ENCODE data around the gene TRIM40.
"Not testable (repeated sequence)": the region's sequence is repeated elsewhere in the genome, so short reads cannot be mapped to it uniquely, and the experiment has no call there.

The TRIM40 gene

GRCh38 chr6:30165238-30165637, 29.3 kb downstream of the TRIM40 start:
- not testable (repeated sequence) for DNase-seq

- no peak for DNase-seq
These were observed 31.2 kb downstream of the TRIM40 start for GRCh38 chr6:30167101-30167500.

- DNase-seq: no peak
These were observed 32.8 kb downstream of the TRIM40 start for GRCh38 chr6:30168741-30169140.

DNA sequence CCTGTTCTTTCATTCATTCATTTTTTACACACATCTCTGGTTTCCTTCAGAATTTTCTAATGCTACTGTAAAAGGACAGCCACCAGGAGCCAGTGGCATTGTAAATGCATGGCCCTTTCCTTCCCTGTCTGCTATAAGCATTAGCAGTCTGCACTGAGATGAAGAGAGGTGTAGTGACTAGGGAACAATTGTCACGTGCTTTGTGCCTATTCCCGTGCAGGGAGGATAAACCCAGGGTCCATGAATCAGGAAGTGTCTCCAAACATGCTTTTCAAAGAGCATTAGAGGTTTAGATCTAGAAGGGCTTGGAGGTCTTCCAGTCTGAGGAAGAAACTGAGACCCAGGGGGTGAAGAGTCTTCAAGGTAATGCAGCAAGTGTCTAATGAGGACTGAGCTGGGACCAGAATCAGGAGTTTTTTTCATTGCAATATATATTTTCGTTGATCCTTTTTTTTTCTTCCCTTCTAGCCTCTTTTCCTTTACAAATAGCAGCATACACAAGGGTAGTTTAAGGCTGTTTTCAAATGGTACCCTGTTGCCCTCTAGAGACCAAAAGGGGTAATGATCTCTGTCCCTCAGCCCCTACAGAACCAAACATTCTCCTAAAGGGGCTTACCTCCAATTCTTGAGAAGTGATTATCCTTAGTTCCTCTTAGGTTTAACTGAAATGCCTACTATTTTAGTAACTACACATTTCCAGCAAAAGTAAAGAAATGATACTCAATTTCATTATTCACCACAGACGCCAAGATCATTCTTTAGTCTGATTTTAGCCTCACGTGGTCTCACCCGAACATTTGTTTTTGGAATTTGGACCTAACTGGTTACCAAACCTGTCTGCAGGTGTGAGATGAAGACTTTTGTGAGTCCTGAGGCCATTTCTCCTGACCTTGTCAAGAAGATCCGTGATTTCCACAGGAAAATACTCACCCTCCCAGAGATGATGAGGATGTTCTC, 34.0 kb downstream of the TRIM40 start:
- DNase-seq: peak; percentile 54

DNA sequence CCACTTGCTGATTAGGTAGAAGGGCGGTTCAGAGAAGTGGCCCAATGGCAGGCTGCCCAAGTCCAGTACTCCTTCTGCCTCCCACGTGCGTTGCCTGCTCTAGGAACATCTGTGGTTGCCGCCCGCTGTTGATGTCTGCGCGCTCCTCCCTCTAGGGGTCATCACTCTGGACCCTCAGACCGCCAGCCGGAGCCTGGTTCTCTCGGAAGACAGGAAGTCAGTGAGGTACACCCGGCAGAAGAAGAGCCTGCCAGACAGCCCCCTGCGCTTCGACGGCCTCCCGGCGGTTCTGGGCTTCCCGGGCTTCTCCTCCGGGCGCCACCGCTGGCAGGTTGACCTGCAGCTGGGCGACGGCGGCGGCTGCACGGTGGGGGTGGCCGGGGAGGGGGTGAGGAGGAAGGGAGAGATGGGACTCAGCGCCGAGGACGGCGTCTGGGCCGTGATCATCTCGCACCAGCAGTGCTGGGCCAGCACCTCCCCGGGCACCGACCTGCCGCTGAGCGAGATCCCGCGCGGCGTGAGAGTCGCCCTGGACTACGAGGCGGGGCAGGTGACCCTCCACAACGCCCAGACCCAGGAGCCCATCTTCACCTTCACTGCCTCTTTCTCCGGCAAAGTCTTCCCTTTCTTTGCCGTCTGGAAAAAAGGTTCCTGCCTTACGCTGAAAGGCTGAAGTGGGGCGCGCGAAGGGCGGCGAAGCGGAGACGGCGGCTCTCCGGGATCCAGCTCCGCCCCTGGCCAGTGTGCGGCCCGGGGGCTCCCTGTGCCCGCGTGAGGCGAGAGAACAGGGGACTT, 35.9 kb downstream of the TRIM40 start:
- no peak for DNase-seq

- no peak for DNase-seq
These were observed 36.7 kb downstream of the TRIM40 start for GRCh38 chr6:30172681-30173080.

GRCh38 chr6:30175765-30176164, 39.8 kb downstream of the TRIM40 start:
- no peak for DNase-seq

GRCh38 chr6:30178837-30179236, 42.9 kb downstream of the TRIM40 start:
- no peak for DNase-seq

GRCh38 chr6:30180145-30180544, 44.2 kb downstream of the TRIM40 start:
- no peak for DNase-seq

DNA sequence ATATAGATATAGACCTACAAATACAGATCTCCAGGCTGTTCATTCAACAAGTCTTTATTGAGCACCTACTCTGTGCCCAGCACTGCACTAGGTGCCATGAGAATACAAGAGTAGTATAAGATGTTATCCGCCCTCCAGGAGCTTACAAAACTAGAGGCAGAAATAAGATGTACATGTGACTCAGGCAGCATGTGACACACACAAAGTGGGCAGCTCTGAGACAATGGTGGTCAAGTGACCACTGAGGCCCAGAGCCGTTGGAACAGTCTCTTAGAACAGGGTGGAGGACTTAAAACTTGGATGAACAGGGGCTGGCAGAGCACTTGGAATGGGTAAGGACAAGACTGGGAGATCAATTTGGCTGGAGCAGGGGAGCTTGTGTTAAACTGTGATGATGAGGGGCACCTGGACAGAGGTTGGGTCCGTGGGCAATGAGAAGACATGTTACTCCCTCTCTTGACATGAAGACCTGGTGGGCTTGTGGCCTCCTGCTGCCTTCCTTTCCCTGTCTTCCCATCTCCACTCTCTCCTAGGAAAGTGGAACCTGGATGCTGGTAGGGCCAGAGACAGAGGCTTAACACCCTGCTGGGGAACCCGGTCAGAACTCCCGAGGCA, 48.6 kb downstream of the TRIM40 start:
- DNase-seq: no peak

DNA sequence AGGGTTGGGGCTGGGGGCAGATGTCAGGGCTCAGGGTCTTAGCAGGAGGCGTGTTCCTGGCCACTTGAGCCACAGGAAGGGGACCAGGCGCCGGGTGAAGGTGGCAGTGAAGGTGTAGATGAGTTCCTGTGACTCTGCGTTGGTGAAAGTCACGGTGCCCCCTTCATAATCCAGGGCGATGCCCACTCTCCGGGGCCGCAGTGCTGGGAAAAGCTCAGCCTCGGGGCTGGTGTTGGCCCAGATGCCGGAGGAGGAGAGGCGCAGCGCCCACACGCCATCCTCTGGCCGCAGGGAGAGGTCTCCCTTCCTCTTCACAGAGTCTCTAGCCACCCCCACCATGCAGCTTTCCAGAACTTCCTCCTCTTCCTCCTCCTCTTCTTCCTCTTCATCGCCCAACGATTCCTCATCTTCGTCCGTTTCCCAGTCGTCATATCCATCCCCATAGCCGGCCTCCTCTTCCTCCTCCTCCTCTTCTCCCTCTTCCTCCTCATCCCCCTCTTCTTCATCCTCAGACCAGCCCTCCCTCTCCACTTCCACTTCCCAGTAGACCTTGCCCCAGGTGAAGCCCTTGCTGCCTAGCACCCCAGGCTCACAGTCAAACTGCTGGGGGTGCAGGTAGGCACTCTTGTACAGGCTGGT, 50.0 kb downstream of the TRIM40 start:
- DNase-seq: no peak

- no peak for DNase-seq
These were observed 52.6 kb downstream of the TRIM40 start for GRCh38 chr6:30188541-30188940.

DNA sequence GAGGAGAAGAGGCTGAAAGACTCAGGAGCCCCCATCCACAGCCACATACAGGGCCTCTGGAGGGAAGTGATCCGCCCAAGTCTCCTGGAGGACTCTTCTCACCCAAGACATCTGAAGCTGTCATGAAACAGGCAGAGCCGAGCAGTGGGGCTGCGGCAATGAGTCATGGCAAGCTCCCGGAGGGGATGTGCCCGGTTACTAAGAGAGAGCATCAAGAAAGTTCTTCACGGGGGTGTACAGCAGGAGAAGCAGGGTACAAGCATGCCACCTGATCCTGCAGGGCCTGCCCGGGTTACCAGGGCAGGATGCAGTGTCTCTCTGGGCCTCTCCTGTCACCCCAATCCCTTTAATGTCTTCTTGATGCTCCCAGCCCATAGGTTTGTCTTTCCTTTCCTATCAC, 56.1 kb downstream of the TRIM40 start:
- no peak for DNase-seq

GRCh38 chr6:30194797-30195690, 59.1 kb downstream of the TRIM40 start:
- DNase-seq: no peak

DNA sequence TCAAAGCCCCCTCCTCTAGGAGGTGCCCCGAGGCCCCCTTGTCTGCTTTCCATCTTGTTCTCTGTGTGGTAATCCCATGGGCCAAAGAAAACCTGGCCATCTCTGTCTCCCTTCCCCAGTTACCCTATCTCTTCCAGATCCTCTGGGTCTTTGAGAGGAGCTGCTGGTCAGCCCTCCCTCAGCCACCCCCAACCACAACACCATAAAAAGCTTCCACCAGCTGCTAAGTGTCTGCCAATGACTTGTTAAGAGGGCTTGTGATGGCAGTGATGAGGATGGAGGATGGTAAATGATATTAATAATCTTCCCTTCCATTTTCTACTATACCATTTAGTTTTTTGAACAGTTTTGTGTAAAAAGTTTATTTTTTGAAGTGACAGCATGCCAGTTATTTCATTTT, 60.0 kb downstream of the TRIM40 start:
- no peak for DNase-seq

- DNase-seq: no peak
These were observed 60.4 kb downstream of the TRIM40 start for GRCh38 chr6:30196376-30196775.
